IPS-NIHi7 (cell line): ENCODE data around the gene SHKBP1.
A peak's percentile ranks its signal among the peaks of the same experiment; 100 is the strongest.

Experiments
- DNase-seq: peaks from one replicate; pipeline ENCODE4 v3.0.0; 2012; ENCODE audit warnings: mixed read lengths; ENCODE audit errors: extremely low spot score

The SHKBP1 gene

GRCh38 chr19:40601134-40601974 lies 24.7 kb downstream of the SHKBP1 start, which contains the start of gene LTBP4:
TSS of gene LTBP4 (plus strand) at chr19:40601369. CDS start at chr19:40601388, 19 bp downstream.
- DNase-seq = no peak

GRCh38 chr19:40603071-40603388 lies 26.4 kb downstream of the SHKBP1 start:
- no peak for DNase-seq

- DNase-seq = peak; percentile 88
These were observed 26.9 kb downstream of the SHKBP1 start for GRCh38 chr19:40603389-40604170.

GRCh38 chr19:40604171-40604646 lies 27.5 kb downstream of the SHKBP1 start:
- DNase-seq = no peak

GRCh38 chr19:40604647-40605215 lies 28.1 kb downstream of the SHKBP1 start:
- no peak for DNase-seq

- peak; percentile 42 for DNase-seq
These were observed 28.7 kb downstream of the SHKBP1 start for GRCh38 chr19:40605216-40605971.

- DNase-seq = no peak
These were observed 30.9 kb downstream of the SHKBP1 start for GRCh38 chr19:40607311-40608239.

- no peak for DNase-seq
These were observed 31.6 kb downstream of the SHKBP1 start for GRCh38 chr19:40608240-40608621.

- no peak for DNase-seq
These were observed 32.3 kb downstream of the SHKBP1 start for GRCh38 chr19:40608957-40609356.

- DNase-seq = peak; percentile 92
These were observed 33.1 kb downstream of the SHKBP1 start for GRCh38 chr19:40609561-40610395.

- no peak for DNase-seq
These were observed 33.9 kb downstream of the SHKBP1 start for GRCh38 chr19:40610396-40611064.

GRCh38 chr19:40611096-40611495 lies 34.4 kb downstream of the SHKBP1 start:
- DNase-seq = no peak

GRCh38 chr19:40611900-40612698 lies 35.4 kb downstream of the SHKBP1 start:
- DNase-seq = no peak

- DNase-seq = peak; percentile 80
These were observed 36.4 kb downstream of the SHKBP1 start for GRCh38 chr19:40612831-40613689.

- DNase-seq = peak; percentile 85
These were observed 37.3 kb downstream of the SHKBP1 start for GRCh38 chr19:40613690-40614621.
